Measurements from ENCODE around the gene ADAM11. TPM values are rescaled to one million over a fixed set of nuclear protein-coding genes. Genes with fewer than 3 reads are reported as not detected.

The ADAM11 gene
- total and polyA plus RNA-seq, 2 of the 13 experiments (the other 11 are each of a cell fraction or from before 2014, with no cell fraction given): 0.38 to 0.91 TPM

GRCh38 chr17:44774271-44775135 lies 15.7 kb downstream of the ADAM11 start (continued):
- TF ChIP-seq ZNF740 (CRISPR knock-in tag; IDR thresholded peaks at IDR 0.05) (no peak), SNAPC2 (CRISPR knock-in tag; IDR thresholded peaks at IDR 0.05) (no peak)

- in situ Hi-C loops (cut with HindIII; ENCODE audit: extremely low pct_ligation_motif_present, low pct_unique_long_range_greater_than_20kb) (loop anchor here (5.0 to 25.0 kb wide), 2 partner anchors 92 to 237 kb away; no protein-coding TSS in a partner anchor), intact Hi-C loops (cut with micrococcal nuclease; ENCODE audit: unreplicated experiment) (loop anchor here (1.0 to 5.0 kb wide), 2 partner anchors 90 to 247 kb away; no protein-coding TSS in a partner anchor)
- H3K9me3 ChIP-seq (ENCODE audit: low read length): no peaks in the 10 kb centered on the region
- FAIRE-seq (peak; percentile 99), DNase-seq (ENCODE audit: low spot score) (peak; percentile 98), ATAC-seq (peak; percentile 90)
- 3% methylated on average over 20 of the region's 50 CpGs for WGBS (ENCODE audit: low lambda C conversion rate)
- no peaks in the 10 kb centered on the region for H3K79me2 ChIP-seq (ENCODE audit: insufficient read depth, low read length)
- peak overlapping the region; percentile 3; the same call in 1 of the 2 replicates for H3K9ac ChIP-seq (ENCODE audit: insufficient read depth, low read depth, low read length)
- H3K36me3 ChIP-seq (replicated peaks in 1 of 2; ENCODE audit: control insufficient read depth in 1 of 2, insufficient read depth in 2 of 2, low read length in 2 of 2): no peaks in the 10 kb centered on the region
- H3K4me2 ChIP-seq (ENCODE audit: low read depth, low read length): peak overlapping the region; percentile 97
- ChIA-PET CTCF (ENCODE audit: low intra/inter-chr PET ratio, low total read pairs) (interaction anchor here (0.7 to 3.1 kb wide), 5 partner anchors 89 to 244 kb away, joined by 3 to 66 read pairs (median 4); no protein-coding TSS in a partner anchor), POLR2A (interaction anchor here (0.6 to 1.3 kb wide), 10 partner anchors 18 to 751 kb away, joined by 3 to 11 read pairs (median 4); partner anchors contain the start of genes DBF4B, EFTUD2, HEXIM2 and NMT1)
- H3K4me1 ChIP-seq (ENCODE audit: insufficient read depth, low read length): peaks cover 43% of the 10 kb centered on the region
- BruUV-seq (replicated peaks): no TSS peak
- H2AFZ ChIP-seq (ENCODE audit: low read length): no peak overlapping the region
- peaks cover 11 to 51% of the 10 kb centered on the region in 2 experiments; a peak in 4 of 5 replicates for H3K27me3 ChIP-seq (ENCODE audit: control insufficient read depth in 1 of 2, insufficient read depth in 2 of 2, low read length in 2 of 2)
- peak overlapping the region; percentile 28 for H3K27ac ChIP-seq (ENCODE audit: extremely low read length, insufficient read depth, low read length)
- peak overlapping the region; percentile 55 to 75 (median 56) for H3K4me3 ChIP-seq (replicated peaks in 1 of 3; ENCODE audit: insufficient read depth in 1 of 3, low read depth in 2 of 3, low read length in 3 of 3)
- no peaks in the 10 kb centered on the region for H4K20me1 ChIP-seq (ENCODE audit: insufficient read depth, low read length)
- TF ChIP-seq NFYB (CRISPR knock-in tag; IDR thresholded peaks at IDR 0.05): peak; percentile 77
- TF ChIP-seq ZNF512 (CRISPR knock-in tag; IDR thresholded peaks at IDR 0.05): no peak
- no peak for TF ChIP-seq ZKSCAN1 (IDR thresholded peaks at IDR 0.05; ENCODE audit: low read length)
- peak; percentile 87; the same call in 1 of the 2 replicates for TF ChIP-seq KDM5B (CRISPR knock-in tag; IDR thresholded peaks at IDR 0.05; ENCODE audit: borderline replicate concordance)
- no peak for TF ChIP-seq GMEB2 (CRISPR knock-in tag; IDR thresholded peaks at IDR 0.05; ENCODE audit: low read depth)
- no peak for TF ChIP-seq RFX3 (CRISPR knock-in tag; IDR thresholded peaks at IDR 0.05)
- no peak for TF ChIP-seq TBX2 (CRISPR knock-in tag; IDR thresholded peaks at IDR 0.05; ENCODE audit: borderline replicate concordance)
- TF ChIP-seq, protein P1, sequence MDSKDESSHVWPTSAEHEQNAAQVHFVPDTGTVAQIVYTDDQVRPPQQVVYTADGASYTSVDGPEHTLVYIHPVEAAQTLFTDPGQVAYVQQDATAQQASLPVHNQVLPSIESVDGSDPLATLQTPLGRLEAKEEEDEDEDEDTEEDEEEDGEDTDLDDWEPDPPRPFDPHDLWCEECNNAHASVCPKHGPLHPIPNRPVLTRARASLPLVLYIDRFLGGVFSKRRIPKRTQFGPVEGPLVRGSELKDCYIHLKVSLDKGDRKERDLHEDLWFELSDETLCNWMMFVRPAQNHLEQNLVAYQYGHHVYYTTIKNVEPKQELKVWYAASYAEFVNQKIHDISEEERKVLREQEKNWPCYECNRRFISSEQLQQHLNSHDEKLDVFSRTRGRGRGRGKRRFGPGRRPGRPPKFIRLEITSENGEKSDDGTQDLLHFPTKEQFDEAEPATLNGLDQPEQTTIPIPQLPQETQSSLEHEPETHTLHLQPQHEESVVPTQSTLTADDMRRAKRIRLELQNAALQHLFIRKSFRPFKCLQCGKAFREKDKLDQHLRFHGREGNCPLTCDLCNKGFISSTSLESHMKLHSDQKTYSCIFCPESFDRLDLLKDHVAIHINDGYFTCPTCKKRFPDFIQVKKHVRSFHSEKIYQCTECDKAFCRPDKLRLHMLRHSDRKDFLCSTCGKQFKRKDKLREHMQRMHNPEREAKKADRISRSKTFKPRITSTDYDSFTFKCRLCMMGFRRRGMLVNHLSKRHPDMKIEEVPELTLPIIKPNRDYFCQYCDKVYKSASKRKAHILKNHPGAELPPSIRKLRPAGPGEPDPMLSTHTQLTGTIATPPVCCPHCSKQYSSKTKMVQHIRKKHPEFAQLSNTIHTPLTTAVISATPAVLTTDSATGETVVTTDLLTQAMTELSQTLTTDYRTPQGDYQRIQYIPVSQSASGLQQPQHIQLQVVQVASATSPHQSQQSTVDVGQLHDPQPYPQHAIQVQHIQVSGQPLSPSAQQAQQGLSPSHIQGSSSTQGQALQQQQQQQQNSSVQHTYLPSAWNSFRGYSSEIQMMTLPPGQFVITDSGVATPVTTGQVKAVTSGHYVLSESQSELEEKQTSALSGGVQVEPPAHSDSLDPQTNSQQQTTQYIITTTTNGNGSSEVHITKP (CRISPR knock-in tag; IDR thresholded peaks at IDR 0.05; ENCODE audit: low read depth): no peak; the same call in 1 of the 2 replicates
- TF ChIP-seq TEAD2 (CRISPR knock-in tag; IDR thresholded peaks at IDR 0.05): peak; percentile 87; the same call in 1 of the 2 replicates
- no peak for TF ChIP-seq RXRA (CRISPR knock-in tag; IDR thresholded peaks at IDR 0.05)
Measured at GRCh38 chr17:44775136-44775837, 16.5 kb downstream of the ADAM11 start.
